Hepatocyte (in vitro differentiated cells): ENCODE results near the gene UBAP2. TPM values are rescaled to one million over a fixed set of nuclear protein-coding genes. Genes with fewer than 3 reads are reported as not detected.
A peak's percentile ranks its signal among the peaks of the same experiment; 100 is the strongest.

Experiments
- DNase-seq: peaks from one replicate; pipeline ENCODE4 v3.0.0-alpha.2; 2016; ENCODE audit warnings: low spot score
- H2AFZ ChIP-seq: fragments of 200-600 bp; sonication (generic); 2 replicates; pipeline ENCODE4 v1.6.0; 2016; ENCODE audit warnings: antibody characterized with exemption, mild to moderate bottlenecking
- H3K27ac ChIP-seq: fragments of 200-600 bp; sonication (generic); 2 replicates; pipeline ENCODE4 v1.5.1; 2016; ENCODE audit warnings: mild to moderate bottlenecking
- H3K27me3 ChIP-seq: fragments of 200-600 bp; sonication (generic); 2 replicates; pipeline ENCODE4 v1.6.1; 2016
- H3K36me3 ChIP-seq: fragments of 200-600 bp; sonication (generic); replicated peaks from 2 replicates; pipeline ENCODE4 v1.5.1; 2016; ENCODE audit warnings: low read depth; ENCODE audit not compliant: insufficient read depth
- H3K4me1 ChIP-seq: fragments of 200-600 bp; sonication (generic); 2 replicates; pipeline ENCODE4 v1.5.1; 2016; ENCODE audit warnings: mild to moderate bottlenecking, moderate library complexity; ENCODE audit not compliant: insufficient read depth
- H3K4me2 ChIP-seq: fragments of 200-600 bp; sonication (generic); 2 replicates; pipeline ENCODE4 v1.6.0; 2016
- H3K4me3 ChIP-seq: fragments of 200-600 bp; sonication (generic); 2 replicates; pipeline ENCODE4 v1.5.1; 2016; ENCODE audit warnings: mild to moderate bottlenecking
- H3K79me2 ChIP-seq: fragments of 200-600 bp; sonication (generic); 2 replicates; pipeline ENCODE4 v1.6.0; 2017; ENCODE audit warnings: mild to moderate bottlenecking
- H3K9me2 ChIP-seq: fragments of 200-600 bp; sonication (generic); replicated peaks from 2 replicates; pipeline ENCODE4 v1.6.0; 2017; ENCODE audit warnings: mild to moderate bottlenecking; ENCODE audit not compliant: insufficient read depth
- H3K9me3 ChIP-seq: fragments of 200-600 bp; sonication (generic); 2 replicates; pipeline ENCODE4 v1.5.1; 2016; ENCODE audit warnings: low read depth, mild to moderate bottlenecking
- H4K20me1 ChIP-seq: fragments of 200-600 bp; sonication (generic); 2 replicates; pipeline ENCODE4 v1.6.0; 2016; ENCODE audit warnings: mild to moderate bottlenecking; ENCODE audit not compliant: insufficient read depth, poor library complexity, severe bottlenecking
- CTCF ChIP-seq: fragments of 200-600 bp; sonication (generic); IDR thresholded peaks from 2 replicates; pipeline ENCODE4 v1.5.1; 2016; ENCODE audit warnings: antibody characterized with exemption, mild to moderate bottlenecking; ENCODE audit not compliant: poor library complexity
- EZH2 ChIP-seq: fragments of 200-600 bp; sonication (generic); IDR thresholded peaks from 2 replicates; pipeline ENCODE4 v1.6.1; 2016; ENCODE audit warnings: antibody characterized with exemption, mild to moderate bottlenecking, borderline replicate concordance
- EZH2phosphoT487 ChIP-seq: fragments of 200-600 bp; sonication (generic); IDR thresholded peaks from one replicate; pipeline ENCODE4 v1.6.1; 2018; ENCODE audit warnings: antibody characterized with exemption, mild to moderate bottlenecking, low read depth, moderate library complexity; ENCODE audit not compliant: unreplicated experiment, severe bottlenecking
- WGBS: methylation state at CpG from one replicate; pipeline ENCODE4 v1.1.6; 2016; ENCODE audit warnings: low lambda C conversion rate; ENCODE audit errors: missing lambda C conversion rate; 5-methylcytosine and 5-hydroxymethylcytosine counted together
- polyA plus RNA-seq: library from polyadenylated mRNA; unstranded; fragments of >200 nt; fragmentation: Nextera tagmentation; extraction: Ambion mirVana; gene quantifications from 2 replicates; pipeline ENCODE4 v1.2.1, GENCODE V29; 2016
- total RNA-seq: library from RNA; depleted of rRNA; stranded (reverse); fragments of >200 nt; gene quantifications from 2 replicates; pipeline ENCODE4 v1.2.3, GENCODE V29; 2014

The UBAP2 gene
- total and polyA plus RNA-seq, 2 experiments from 2014 or later: 22.4 to 24.9 TPM

- Histone ChIP-seq H3K27ac (no peak overlapping the region), H3K79me2 (peaks cover 58% of the 10 kb centered on the region), H3K4me1 (no peaks in the 10 kb centered on the region), H3K9me2 (no peaks in the 10 kb centered on the region), H3K4me2 (no peak overlapping the region), H2AFZ (no peak overlapping the region), H4K20me1 (peaks cover 27% of the 10 kb centered on the region), H3K4me3 (no peak overlapping the region), H3K9me3 (no peaks in the 10 kb centered on the region), H3K27me3 (no peaks in the 10 kb centered on the region), H3K36me3 (no peaks in the 10 kb centered on the region)
- TF ChIP-seq EZH2phosphoT487: no peak
- TF ChIP-seq EZH2: no peak
- no peak for TF ChIP-seq CTCF
- no CpG with 5 or more reads among the region's 4 CpGs for WGBS
- DNase-seq: no peak
These were observed 32.5 kb downstream of the UBAP2 start for GRCh38 chr9:34016149-34016548.

DNA sequence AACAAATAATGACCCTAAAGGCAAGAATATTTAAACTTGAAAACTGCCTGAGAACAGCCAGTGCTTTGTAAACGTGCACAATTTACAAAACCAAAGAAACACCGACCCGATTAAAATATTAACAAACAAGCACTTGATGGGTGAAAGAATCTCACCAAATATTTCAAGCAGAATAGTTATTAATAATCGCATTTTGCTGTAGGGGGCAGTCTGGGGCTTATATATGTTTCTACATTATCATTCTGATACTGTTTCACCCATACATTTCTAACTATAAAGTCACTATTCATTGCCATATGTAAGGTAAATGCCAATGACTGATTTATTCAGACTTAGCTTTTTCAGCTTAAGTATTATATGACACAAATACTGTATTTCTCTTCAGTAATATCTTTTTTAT lies 37.7 kb downstream of the UBAP2 start:
- Histone ChIP-seq H3K27me3 (no peaks in the 10 kb centered on the region), H3K4me1 (no peaks in the 10 kb centered on the region), H3K27ac (no peak overlapping the region), H3K9me2 (no peaks in the 10 kb centered on the region), H4K20me1 (no peaks in the 10 kb centered on the region), H3K9me3 (no peaks in the 10 kb centered on the region), H3K79me2 (peaks cover 24% of the 10 kb centered on the region), H2AFZ (no peak overlapping the region), H3K4me2 (no peak overlapping the region), H3K36me3 (no peaks in the 10 kb centered on the region), H3K4me3 (no peak overlapping the region)
- WGBS: 92% methylated on average over 4 of the region's 4 CpGs
- peak; percentile 30 for TF ChIP-seq CTCF
- TF ChIP-seq EZH2phosphoT487: no peak
- TF ChIP-seq EZH2: no peak
- DNase-seq: peak; percentile 11

- DNase-seq: no peak
- H3K79me2 ChIP-seq: peaks cover 22% of the 10 kb centered on the region
- H2AFZ ChIP-seq: no peak overlapping the region
- WGBS: 90% methylated on average over 2 of the region's 2 CpGs
- no peak for TF ChIP-seq EZH2phosphoT487
- TF ChIP-seq EZH2: no peak
- TF ChIP-seq CTCF: no peak
- no peak overlapping the region for H3K4me2 ChIP-seq
- no peaks in the 10 kb centered on the region for H4K20me1 ChIP-seq
- no peaks in the 10 kb centered on the region for H3K27me3 ChIP-seq
- H3K4me3 ChIP-seq: no peak overlapping the region
- H3K36me3 ChIP-seq: no peaks in the 10 kb centered on the region
- no peaks in the 10 kb centered on the region for H3K9me2 ChIP-seq
- no peak overlapping the region for H3K27ac ChIP-seq
- no peaks in the 10 kb centered on the region for H3K4me1 ChIP-seq
- H3K9me3 ChIP-seq: no peaks in the 10 kb centered on the region
These were observed 46.7 kb downstream of the UBAP2 start for GRCh38 chr9:34001951-34002350.

DNA sequence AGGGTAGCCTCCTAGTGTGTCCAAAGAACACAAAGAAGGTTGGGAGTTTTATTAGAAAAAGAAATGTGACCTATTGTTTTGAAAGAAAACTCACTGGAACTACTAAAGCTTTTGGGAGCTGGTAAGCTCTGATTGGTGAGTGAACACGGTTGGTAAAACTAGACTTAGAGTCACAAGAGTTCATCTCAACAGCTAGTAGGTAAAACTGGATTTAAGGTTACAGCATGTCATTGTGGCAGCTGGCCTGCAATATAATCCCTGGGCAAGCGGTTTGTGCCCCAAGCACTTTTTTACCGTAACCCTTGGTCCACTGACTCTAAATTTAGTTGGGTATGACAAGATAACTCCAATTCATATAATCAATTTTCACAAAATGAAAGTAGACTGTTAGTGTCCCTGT lies 47.4 kb downstream of the UBAP2 start:
- H3K27me3 ChIP-seq: no peaks in the 10 kb centered on the region
- H3K4me3 ChIP-seq: no peak overlapping the region
- no peaks in the 10 kb centered on the region for H3K36me3 ChIP-seq
- no peaks in the 10 kb centered on the region for H4K20me1 ChIP-seq
- peak overlapping the region; percentile 18 for H3K27ac ChIP-seq
- 73% methylated on average over 3 of the region's 3 CpGs for WGBS
- H2AFZ ChIP-seq: no peak overlapping the region
- H3K79me2 ChIP-seq: peaks cover 22% of the 10 kb centered on the region
- DNase-seq: no peak
- no peak overlapping the region for H3K4me2 ChIP-seq
- TF ChIP-seq EZH2phosphoT487 (no peak), CTCF (no peak), EZH2 (no peak)
- H3K4me1 ChIP-seq: no peaks in the 10 kb centered on the region
- H3K9me3 ChIP-seq: no peaks in the 10 kb centered on the region
- no peaks in the 10 kb centered on the region for H3K9me2 ChIP-seq
